HG03280 (cell line): ENCODE measurements around the gene FGL2.
A peak's percentile ranks its signal among the peaks of the same experiment; 100 is the strongest.
"Not testable (repeated sequence)": the region's sequence is repeated elsewhere in the genome, so short reads cannot be mapped to it uniquely, and the experiment has no call there.

Experiments used
- ATAC-seq: cut with Tn5 transposase; IDR thresholded peaks from one replicate; pipeline ENCODE4 v1.9.1; 2021; ENCODE audit warnings: mild to moderate bottlenecking, moderate library complexity; ENCODE audit not compliant: unreplicated experiment

Gene FGL2

GRCh38 chr7:77172437-77173172 lies 27.0 kb downstream of the FGL2 start:
- ATAC-seq: not testable (repeated sequence)

- ATAC-seq: not testable (repeated sequence)
These were observed 28.5 kb downstream of the FGL2 start for GRCh38 chr7:77171073-77171472.

GRCh38 chr7:77157446-77157845 lies 42.2 kb downstream of the FGL2 start:
- ATAC-seq: peak; percentile 32

GRCh38 chr7:77157034-77157433 lies 42.6 kb downstream of the FGL2 start:
- peak; percentile 59 for ATAC-seq

- peak; percentile 38 for ATAC-seq
These were observed 43.8 kb downstream of the FGL2 start for GRCh38 chr7:77155601-77156377.

GRCh38 chr7:77154917-77155464 lies 44.6 kb downstream of the FGL2 start:
- ATAC-seq: peak; percentile 69

- ATAC-seq: not testable (repeated sequence)
These were observed 47.4 kb downstream of the FGL2 start for GRCh38 chr7:77152232-77152631.
